ENCODE data around the gene NAALADL2.

The NAALADL2 gene

DNA sequence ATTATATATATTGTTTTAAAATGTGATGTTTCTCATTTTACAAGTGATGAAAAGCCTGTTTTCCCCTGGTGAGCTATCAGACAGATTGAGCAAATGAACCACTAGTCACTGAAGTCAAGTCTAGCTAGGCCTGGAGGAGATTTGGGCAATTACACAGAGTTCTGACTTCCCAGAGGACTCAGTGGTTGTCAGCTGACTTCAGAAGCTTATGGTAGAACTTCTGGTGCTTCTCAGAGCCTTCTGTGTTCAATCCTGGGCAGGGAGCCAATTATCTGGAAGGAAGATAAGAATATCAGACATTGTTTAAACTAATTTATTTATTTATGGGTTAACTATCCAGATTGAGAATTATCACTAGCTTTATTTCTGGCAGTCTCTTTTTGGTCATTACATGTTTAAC, 37.7 kb upstream of the NAALADL2 start:
- TF ChIP-seq CTCF (IDR thresholded peaks at IDR 0.05; ENCODE audit: low read depth, low read length) = peak; percentile 30
- Histone ChIP-seq H3K27me3 (peaks cover 6% of the 10 kb centered on the region; the same call in 1 of the 2 replicates), H3K36me3 (no peaks in the 10 kb centered on the region), H3K4me3 (ENCODE audit: low read depth, low read length) (no peak overlapping the region), H3K4me1 (peaks cover 7% of the 10 kb centered on the region; the same call in 1 of the 2 replicates), H3K9me3 (no peaks in the 10 kb centered on the region)
- peak; percentile 66 for DNase-seq

DNA sequence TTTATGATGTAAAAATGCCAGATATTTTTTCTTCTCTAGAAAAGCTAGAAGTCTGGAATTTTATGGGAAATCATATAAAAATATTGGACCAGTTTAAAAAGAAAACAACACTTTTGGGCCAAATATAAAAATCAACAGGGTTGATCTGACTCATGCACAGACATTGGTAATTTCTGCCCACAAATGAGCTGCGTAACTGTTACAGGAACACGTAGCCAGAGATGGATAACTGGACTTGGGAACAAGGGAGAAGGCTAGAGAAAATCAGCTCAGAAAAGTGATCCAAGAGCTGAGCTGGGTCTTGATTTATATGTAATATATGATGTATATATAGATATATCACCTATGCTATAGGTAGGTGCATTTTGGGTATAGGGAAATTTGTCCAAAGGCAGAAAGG, 36.8 kb upstream of the NAALADL2 start:
- no peak for DNase-seq
- no peak for TF ChIP-seq CTCF (IDR thresholded peaks at IDR 0.05; ENCODE audit: low read depth, low read length)
- peaks cover 7% of the 10 kb centered on the region; the same call in 1 of the 2 replicates for H3K4me1 ChIP-seq
- peaks cover 6% of the 10 kb centered on the region; the same call in 1 of the 2 replicates for H3K27me3 ChIP-seq
- no peaks in the 10 kb centered on the region for H3K9me3 ChIP-seq
- H3K36me3 ChIP-seq = no peaks in the 10 kb centered on the region
- no peak overlapping the region for H3K4me3 ChIP-seq (ENCODE audit: low read depth, low read length)

DNA sequence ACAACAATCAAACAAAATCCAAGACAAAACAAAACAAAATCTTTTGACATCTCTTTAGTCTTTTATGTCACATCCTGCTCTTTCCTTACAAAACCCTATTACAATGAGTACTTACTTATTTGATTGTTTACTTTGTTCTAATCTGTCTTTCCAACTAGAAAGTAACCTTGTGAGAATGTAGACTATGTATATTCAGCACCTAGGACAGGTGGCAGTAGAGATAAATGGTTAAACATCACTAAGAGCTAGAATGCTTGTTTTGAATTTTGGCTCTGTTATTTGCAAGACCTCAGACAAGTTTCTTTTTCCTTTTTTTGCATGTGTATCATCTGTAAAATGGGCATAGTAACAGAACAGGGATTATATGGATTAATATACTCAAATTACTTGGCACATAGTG, 33.1 kb upstream of the NAALADL2 start:
- H3K9me3 ChIP-seq = no peaks in the 10 kb centered on the region
- H3K4me1 ChIP-seq = peaks cover 7% of the 10 kb centered on the region; the same call in 1 of the 2 replicates
- no peak for DNase-seq
- TF ChIP-seq CTCF (IDR thresholded peaks at IDR 0.05; ENCODE audit: low read depth, low read length) = no peak
- peaks cover 6% of the 10 kb centered on the region; the same call in 1 of the 2 replicates for H3K27me3 ChIP-seq
- no peaks in the 10 kb centered on the region for H3K36me3 ChIP-seq
- H3K4me3 ChIP-seq (ENCODE audit: low read depth, low read length) = no peak overlapping the region

- TF ChIP-seq CTCF (IDR thresholded peaks at IDR 0.05; ENCODE audit: low read depth, low read length) = no peak
- no peaks in the 10 kb centered on the region for H3K9me3 ChIP-seq
- H3K4me3 ChIP-seq (ENCODE audit: low read depth, low read length) = no peak overlapping the region
- no peaks in the 10 kb centered on the region for H3K36me3 ChIP-seq
- H3K27me3 ChIP-seq = no peaks in the 10 kb centered on the region
- DNase-seq = no peak
- H3K4me1 ChIP-seq = no peaks in the 10 kb centered on the region
Measured at GRCh38 chr3:174844746-174845145, 14.4 kb upstream of the NAALADL2 start.

DNA sequence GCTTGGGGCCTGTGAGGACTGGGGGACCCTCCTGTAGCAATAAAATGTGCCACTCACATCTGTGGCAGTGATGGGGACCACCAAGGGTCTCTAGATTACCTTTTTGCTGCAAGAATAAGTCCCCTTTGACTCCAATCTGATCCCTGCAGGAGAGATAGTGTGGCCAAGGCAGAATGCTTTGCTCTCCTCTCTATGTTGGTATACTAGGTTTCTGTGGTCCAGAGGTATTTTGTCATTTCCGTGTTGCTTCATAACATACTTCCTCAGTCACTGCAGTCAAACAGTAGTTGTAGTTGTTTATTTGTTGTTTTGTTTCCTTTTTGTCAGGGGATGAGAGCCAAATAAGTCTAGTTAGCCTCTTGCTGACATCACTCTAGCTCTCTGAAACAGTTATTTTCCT, 13.1 kb upstream of the NAALADL2 start:
- no peak for TF ChIP-seq CTCF (IDR thresholded peaks at IDR 0.05; ENCODE audit: low read depth, low read length)
- DNase-seq = no peak
- H3K9me3 ChIP-seq = no peaks in the 10 kb centered on the region
- no peak overlapping the region for H3K4me3 ChIP-seq (ENCODE audit: low read depth, low read length)
- no peaks in the 10 kb centered on the region for H3K4me1 ChIP-seq
- no peaks in the 10 kb centered on the region for H3K27me3 ChIP-seq
- H3K36me3 ChIP-seq = no peaks in the 10 kb centered on the region

DNA sequence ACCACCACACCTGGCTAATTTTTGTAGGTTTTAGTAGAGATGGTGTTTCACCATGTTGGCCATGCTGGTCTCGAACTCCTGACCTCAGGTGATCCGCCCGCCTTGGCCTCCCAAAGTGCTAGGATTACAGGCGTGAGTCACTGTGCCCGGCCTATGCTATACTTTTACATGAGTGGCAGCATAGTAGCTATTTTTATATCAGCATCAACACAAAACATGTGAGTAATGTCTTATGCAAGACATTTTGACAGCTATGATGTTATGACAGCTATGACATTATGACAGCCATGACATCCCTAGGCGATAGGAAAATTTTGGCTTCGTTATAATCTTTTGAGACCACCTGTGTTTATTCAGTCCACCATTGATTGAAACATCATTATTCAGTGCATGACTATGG, 4.1 kb upstream of the NAALADL2 start:
- DNase-seq = no peak
- H3K27me3 ChIP-seq = no peaks in the 10 kb centered on the region
- no peaks in the 10 kb centered on the region for H3K9me3 ChIP-seq
- no peaks in the 10 kb centered on the region for H3K36me3 ChIP-seq
- TF ChIP-seq CTCF (IDR thresholded peaks at IDR 0.05; ENCODE audit: low read depth, low read length) = no peak
- H3K4me3 ChIP-seq (ENCODE audit: low read depth, low read length) = no peak overlapping the region
- H3K4me1 ChIP-seq = no peaks in the 10 kb centered on the region
